GM12873 (cell line): ENCODE measurements around the gene EFEMP2.

Experiments
- TF ChIP-seq, protein P1 (sequence below): IDR thresholded peaks from 2 replicates; pipeline ENCODE4 v1.5.1; 2012; ENCODE audit warnings: low read depth, mild to moderate bottlenecking, moderate library complexity, low read length, control low read depth; ENCODE audit not compliant: insufficient read depth; ENCODE audit errors: missing control alignments

EFEMP2 gene

DNA sequence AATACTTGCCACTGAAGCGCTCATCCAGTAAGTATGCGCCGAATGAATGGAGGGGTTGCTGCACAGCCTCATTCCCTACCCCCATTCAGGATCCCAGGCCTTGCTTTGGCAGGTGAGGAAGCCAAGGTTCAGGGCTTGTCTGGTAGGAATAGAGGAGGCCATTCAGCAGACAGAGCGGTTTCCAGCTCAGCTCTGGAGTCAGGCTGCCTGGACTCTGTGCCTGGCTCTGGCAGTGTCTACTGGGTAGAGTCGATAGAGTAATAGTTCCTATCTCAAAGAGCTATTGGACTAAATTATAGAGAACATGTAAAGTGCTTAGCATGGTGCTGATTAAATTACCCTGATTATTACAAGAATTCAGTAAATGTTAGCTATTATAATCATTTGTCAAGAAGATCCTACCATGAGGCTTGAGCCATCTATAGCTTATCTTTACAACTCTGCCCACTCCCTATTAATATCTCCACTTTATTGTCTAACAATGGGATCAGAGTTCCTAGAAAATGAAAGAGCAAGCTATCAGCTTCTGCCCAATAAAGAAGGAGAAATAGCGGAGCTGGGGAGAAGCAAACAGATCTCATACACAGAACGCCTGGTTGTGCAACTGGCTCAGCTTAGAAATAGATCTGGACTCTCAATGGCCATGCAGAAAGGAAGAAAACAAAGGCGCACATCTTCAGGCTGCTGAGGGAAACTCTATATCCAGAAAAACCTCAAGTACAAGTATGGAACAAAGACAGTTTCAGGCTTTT lies 45.4 kb downstream of the EFEMP2 start:
- TF ChIP-seq, protein P1, sequence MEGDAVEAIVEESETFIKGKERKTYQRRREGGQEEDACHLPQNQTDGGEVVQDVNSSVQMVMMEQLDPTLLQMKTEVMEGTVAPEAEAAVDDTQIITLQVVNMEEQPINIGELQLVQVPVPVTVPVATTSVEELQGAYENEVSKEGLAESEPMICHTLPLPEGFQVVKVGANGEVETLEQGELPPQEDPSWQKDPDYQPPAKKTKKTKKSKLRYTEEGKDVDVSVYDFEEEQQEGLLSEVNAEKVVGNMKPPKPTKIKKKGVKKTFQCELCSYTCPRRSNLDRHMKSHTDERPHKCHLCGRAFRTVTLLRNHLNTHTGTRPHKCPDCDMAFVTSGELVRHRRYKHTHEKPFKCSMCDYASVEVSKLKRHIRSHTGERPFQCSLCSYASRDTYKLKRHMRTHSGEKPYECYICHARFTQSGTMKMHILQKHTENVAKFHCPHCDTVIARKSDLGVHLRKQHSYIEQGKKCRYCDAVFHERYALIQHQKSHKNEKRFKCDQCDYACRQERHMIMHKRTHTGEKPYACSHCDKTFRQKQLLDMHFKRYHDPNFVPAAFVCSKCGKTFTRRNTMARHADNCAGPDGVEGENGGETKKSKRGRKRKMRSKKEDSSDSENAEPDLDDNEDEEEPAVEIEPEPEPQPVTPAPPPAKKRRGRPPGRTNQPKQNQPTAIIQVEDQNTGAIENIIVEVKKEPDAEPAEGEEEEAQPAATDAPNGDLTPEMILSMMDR, result no peak

DNA sequence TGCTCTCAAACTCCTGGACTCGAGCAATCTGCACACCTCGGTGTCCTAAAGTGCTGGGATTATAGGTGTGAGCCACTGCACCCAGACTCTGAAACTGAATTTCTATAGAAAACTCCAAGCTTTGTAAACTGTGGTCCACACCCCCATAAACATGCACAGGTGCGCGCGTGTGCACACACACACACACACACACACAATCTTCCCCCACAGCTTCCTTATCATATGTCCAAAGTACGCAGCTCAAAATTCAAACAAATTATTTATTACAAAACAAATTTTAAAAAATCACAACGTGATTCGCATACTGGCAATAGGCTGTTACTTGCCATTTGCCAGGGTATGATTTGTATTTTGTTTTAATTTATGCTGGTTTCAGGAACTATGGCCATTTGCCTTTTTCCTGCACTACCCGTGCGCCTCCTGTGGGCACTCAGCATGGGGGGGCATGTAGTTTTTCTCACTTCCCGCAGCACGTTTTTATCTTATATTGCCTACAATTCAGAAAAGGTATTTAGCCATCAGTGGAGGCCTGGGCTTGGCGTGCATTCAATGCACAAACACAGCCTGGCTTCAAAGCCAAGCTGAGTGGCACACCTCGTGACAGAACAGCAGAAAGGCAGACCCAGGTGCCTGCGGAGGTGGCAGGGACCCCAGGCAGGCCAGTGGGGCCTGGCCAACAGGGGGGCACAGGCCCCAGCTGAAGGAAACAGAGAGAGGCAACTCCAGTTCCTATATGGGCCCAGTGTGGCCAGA lies 49.6 kb downstream of the EFEMP2 start:
- TF ChIP-seq, protein P1, result no peak

DNA sequence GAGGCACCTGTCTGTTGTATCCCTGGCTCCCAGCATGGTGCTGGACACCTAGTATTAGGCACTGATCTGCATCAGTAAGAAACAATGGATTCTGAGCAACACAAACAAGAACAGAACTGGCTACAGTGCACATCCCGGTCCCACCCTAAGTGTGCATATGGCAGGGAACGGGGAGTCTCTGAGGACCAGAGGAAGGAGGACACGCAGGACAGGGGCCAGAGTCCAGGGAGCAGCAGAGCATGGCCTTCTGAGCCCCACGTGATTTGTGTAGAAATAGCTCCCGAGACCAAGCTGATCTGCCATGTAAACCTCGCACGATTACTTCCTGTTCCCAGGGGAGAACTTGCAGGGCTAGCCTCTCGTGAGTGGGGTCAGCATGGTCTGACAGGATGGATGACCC lies 51.5 kb downstream of the EFEMP2 start:
- TF ChIP-seq, protein P1, result no peak

DNA sequence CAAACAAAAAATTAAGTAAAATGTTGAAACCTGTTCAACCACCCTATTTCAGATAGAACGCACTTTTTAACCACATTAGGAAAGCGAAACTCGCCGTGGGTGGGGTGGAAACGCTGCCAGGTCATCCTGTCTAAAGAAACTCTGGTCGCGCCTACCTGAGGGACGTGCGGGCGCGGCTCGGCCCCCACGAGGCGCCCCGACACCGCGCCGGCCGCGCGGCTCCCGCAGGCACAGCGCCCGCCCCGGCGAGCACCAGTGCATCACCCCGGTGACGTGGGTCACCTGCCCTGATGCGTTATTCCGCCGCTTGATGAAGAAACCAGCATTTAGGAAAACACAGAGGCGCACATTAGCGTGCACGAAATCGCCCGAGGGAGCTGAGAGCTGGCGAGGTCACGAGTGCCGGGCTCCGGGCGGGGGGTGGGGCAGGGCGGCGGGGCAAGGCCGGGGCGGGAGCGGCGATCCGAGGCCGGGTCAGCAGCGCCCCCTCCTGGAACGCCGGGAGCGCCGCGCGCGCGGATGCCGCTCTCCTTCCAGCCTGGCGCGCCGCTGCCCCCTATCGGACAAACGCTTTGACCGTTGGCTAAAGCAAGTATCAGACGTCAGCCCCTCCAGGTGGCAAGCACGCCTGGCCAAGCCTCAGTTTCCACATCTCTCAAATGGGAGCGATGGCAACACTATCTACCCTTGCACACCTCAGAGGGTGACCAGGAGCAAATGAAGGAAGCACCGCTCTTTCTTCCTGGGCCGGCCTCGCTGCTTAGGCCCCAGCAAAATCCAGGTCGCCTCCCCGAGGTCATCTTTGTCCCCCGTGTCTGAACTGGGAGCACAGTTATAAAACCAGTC lies 54.5 kb downstream of the EFEMP2 start:
- TF ChIP-seq, protein P1, result peak; percentile 98

- TF ChIP-seq, protein P1, result no peak
Measured at GRCh38 chr11:65817312-65817834, 55.2 kb downstream of the EFEMP2 start.

DNA sequence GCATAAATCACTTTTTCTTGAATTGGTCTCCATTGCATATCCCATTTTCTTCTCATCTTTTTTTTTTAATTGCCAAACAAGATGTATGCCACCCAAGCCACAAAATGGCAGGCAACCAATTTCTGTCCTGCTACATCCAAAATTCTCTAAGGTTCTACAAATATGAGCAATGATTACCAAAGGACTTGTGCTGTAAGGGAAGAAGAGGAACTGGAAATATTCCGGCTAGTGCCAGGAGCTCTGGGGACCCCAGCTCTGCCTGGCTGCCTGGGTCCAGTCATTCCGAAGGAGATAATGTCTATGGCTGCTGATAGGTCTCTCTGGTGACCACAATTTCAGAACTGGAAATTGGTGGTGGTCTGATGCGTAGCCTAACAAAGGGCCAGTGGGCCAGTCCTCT lies 55.9 kb downstream of the EFEMP2 start:
- TF ChIP-seq, protein P1, result no peak
